GM12872 (cell line): ENCODE results near the gene MMP21.

Experiments
- TF ChIP-seq, protein P1 (sequence below): IDR thresholded peaks from 3 replicates; pipeline ENCODE4 v1.5.1; 2011; ENCODE audit warnings: low read depth, mild to moderate bottlenecking, low read length, moderate library complexity; ENCODE audit not compliant: insufficient read depth

MMP21 gene

DNA sequence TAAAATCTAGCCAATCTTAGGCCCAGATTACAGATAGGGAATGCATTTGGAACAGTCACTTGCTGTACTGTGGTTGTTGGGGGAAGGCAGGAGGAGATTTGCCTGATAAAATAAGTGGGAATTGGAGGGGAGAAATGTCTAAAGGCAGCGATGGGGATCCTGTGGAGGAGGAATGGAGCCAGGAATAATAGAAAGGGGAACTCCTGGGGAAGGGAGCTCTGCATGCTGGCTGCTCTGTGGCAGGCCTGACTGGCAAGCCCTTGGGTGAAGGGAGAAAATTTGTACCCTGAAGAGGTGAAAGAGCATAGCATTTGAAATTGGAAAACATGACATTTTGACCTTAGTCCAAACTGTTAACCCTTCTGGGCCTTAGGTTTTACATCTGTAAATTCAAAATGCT, 13.7 kb downstream of the MMP21 start:
- TF ChIP-seq, protein P1, sequence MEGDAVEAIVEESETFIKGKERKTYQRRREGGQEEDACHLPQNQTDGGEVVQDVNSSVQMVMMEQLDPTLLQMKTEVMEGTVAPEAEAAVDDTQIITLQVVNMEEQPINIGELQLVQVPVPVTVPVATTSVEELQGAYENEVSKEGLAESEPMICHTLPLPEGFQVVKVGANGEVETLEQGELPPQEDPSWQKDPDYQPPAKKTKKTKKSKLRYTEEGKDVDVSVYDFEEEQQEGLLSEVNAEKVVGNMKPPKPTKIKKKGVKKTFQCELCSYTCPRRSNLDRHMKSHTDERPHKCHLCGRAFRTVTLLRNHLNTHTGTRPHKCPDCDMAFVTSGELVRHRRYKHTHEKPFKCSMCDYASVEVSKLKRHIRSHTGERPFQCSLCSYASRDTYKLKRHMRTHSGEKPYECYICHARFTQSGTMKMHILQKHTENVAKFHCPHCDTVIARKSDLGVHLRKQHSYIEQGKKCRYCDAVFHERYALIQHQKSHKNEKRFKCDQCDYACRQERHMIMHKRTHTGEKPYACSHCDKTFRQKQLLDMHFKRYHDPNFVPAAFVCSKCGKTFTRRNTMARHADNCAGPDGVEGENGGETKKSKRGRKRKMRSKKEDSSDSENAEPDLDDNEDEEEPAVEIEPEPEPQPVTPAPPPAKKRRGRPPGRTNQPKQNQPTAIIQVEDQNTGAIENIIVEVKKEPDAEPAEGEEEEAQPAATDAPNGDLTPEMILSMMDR, result no peak

DNA sequence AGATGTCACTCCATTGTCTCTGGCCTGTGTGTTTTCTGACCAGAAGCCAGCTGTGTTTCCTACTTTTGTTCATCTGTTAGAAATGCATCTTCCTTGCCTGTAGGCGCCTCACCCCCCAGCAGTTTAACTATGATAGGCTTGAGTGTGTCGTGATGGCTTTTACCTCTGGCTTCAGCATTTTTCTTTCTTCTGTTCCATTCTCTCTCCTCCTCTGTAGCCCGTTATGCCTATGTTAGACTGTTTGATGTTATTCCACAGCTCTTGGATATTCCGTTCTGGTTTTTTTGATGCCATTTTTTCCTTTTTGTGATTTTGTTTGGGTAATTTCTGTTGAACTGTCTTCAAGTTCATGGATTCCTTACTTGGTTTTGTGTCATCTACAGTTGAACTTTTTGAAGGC, 17.9 kb downstream of the MMP21 start:
- TF ChIP-seq, protein P1, result no peak

DNA sequence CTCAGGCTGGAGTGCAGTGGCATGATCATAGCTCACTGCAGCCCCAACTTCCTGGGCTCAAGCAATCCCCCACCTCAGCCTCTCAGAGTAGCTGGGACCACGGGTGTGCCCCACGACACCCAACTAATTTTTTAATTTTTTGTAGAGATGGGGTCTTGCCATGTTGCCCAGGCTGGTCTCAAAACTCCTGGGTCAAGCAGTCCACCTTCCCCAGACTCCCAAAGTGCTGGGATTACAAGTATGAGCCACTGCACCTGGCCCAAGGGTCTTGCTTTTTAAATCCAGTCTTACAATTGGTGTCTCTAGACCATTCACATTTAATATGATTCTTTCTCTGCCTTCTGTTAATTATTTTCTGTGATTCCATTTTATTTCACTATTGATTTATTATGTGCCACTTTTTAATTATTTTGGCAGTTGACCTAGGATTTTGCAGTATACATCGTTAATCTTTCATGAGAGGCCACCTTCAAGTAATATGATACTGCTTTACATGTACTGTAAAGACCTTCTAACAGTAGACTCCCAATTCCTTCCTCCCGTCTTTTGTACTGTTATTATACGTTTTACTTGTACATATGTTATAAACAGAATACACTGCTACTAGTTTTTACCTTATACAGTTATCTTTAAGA, 18.7 kb downstream of the MMP21 start:
- TF ChIP-seq, protein P1, result no peak

DNA sequence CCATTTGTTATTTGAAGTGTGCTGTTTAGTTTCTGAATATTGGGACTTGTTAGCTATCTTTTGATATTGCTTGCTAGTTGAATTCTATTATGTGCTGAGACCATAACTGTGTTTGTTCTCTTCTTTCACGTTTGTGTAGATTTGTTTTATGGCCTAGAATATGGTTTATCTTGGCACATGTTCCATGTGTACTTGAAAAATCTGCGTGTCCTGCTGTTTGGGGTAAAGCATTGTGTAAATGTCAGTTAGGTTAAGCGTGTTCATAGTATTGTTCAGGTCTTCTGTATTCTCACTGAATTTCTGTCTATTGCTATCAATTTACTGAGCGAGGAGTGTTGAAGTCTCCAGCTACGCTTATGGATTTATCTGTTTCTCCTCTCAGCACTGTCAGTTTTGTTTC, 19.4 kb downstream of the MMP21 start:
- TF ChIP-seq, protein P1, result no peak

DNA sequence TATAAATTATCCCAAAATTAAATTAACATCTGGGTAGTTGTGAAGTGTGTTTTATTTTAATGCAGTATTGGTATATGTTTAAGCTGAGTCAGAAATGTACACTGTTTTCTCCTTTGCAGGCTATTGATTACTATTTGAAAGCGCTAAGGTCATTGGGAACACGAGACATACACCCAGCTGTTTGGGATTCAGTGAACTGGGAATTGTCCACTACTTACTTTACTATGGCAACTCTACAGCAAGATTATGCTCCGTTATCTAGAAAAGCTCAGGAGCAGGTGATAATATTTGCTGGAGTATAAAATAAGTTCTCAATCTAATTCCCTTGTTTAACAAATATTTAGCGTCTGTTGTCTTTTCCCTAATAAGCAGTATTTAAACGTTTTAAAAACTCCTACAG, 28.2 kb downstream of the MMP21 start:
- TF ChIP-seq, protein P1, result no peak

DNA sequence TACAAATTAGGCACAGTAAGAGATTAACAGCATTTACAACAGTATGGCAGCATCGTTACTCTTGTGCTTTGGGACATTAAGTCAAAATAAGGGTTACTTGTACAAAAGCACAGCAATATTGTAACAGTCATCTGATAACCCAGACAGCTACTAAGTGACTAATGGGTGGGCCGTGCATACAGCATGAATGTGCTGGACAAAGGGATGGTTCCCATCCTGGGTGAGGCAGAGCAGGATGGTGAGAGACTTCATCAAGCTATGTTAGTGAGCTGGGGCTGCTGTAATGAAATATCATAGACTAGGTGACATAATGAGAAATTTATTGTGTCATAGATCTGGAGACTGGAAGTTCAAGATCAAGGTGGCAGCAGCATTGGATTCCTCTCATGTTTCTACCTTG, 30.7 kb downstream of the MMP21 start:
- TF ChIP-seq, protein P1, result no peak

DNA sequence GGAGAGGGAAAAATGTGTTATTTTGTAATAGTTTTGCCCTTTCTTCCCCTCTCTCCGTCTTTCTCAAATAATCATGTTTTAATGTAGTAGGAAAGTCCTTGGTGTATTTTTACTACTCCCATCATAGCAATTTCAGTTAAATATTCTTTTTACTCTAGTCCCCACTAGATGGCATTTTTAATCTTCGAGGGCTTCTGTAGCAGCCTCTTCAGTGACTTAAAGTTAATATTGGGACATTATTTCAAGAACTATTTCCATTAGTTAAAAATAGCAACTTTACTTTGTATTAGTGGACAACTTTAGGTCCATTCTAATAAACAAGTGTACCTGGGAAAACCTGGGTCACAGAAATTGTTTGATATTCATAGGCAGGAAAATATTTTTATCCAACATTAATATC, 33.2 kb downstream of the MMP21 start:
- TF ChIP-seq, protein P1, result no peak
